ENCODE data around the gene DNASE1L1. TPM values are rescaled to one million over a fixed set of nuclear protein-coding genes. Genes with fewer than 3 reads are reported as not detected.

Gene DNASE1L1
- total RNA-seq, 1 experiment from 2014 or later = 29.8 TPM

GRCh38 chrX:154434394-154435168 lies 25.5 kb upstream of the DNASE1L1 start:
- no peak for ATAC-seq
- no peaks in the 10 kb centered on the region; the same call in 1 of the 2 replicates for H3K36me3 ChIP-seq (ENCODE audit: low read depth, low read length)
- ChIA-PET CTCF (no interaction called here), POLR2A (ENCODE audit: unreplicated experiment) (no interaction called here)
- TF ChIP-seq EZH2 (IDR thresholded peaks at IDR 0.05; ENCODE audit: low read length, unreplicated experiment) (no peak), EZH2phosphoT487 (IDR thresholded peaks at IDR 0.05; ENCODE audit: borderline replicate concordance, low read length) (no peak)
- TF ChIP-seq, protein P1, sequence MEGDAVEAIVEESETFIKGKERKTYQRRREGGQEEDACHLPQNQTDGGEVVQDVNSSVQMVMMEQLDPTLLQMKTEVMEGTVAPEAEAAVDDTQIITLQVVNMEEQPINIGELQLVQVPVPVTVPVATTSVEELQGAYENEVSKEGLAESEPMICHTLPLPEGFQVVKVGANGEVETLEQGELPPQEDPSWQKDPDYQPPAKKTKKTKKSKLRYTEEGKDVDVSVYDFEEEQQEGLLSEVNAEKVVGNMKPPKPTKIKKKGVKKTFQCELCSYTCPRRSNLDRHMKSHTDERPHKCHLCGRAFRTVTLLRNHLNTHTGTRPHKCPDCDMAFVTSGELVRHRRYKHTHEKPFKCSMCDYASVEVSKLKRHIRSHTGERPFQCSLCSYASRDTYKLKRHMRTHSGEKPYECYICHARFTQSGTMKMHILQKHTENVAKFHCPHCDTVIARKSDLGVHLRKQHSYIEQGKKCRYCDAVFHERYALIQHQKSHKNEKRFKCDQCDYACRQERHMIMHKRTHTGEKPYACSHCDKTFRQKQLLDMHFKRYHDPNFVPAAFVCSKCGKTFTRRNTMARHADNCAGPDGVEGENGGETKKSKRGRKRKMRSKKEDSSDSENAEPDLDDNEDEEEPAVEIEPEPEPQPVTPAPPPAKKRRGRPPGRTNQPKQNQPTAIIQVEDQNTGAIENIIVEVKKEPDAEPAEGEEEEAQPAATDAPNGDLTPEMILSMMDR (conservative IDR thresholded peaks at IDR 0.05; ENCODE audit: low read depth, low read length) = no peak
- H2AFZ ChIP-seq (ENCODE audit: low read length) = no peak overlapping the region
- no peaks in the 10 kb centered on the region for H3K9me3 ChIP-seq (ENCODE audit: low read length)
- H3K27ac ChIP-seq (ENCODE audit: low read length) = no peak overlapping the region
- H3K4me3 ChIP-seq (ENCODE audit: low read length) = no peak overlapping the region
- H3K4me2 ChIP-seq (ENCODE audit: low read length) = no peak overlapping the region
- no peak for DNase-seq
- H3K79me2 ChIP-seq (ENCODE audit: low read length) = peaks cover 42% of the 10 kb centered on the region
- no TSS peak for BruUV-seq (replicated peaks)
- H3F3A ChIP-seq (ENCODE audit: low read length, unreplicated experiment) = no peaks in the 10 kb centered on the region
- peaks cover 27% of the 10 kb centered on the region for H3K4me1 ChIP-seq (ENCODE audit: insufficient read depth, low read length)
- no peaks in the 10 kb centered on the region for H3K27me3 ChIP-seq (ENCODE audit: low read length)
- peaks cover 11% of the 10 kb centered on the region for H4K20me1 ChIP-seq (ENCODE audit: low read length)
- no peaks in the 10 kb centered on the region for H3K9me2 ChIP-seq (replicated peaks; ENCODE audit: low read length)
- H3K9ac ChIP-seq (ENCODE audit: low read length) = no peak overlapping the region
- intact Hi-C loops (cut with micrococcal nuclease) = no loop called here

DNA sequence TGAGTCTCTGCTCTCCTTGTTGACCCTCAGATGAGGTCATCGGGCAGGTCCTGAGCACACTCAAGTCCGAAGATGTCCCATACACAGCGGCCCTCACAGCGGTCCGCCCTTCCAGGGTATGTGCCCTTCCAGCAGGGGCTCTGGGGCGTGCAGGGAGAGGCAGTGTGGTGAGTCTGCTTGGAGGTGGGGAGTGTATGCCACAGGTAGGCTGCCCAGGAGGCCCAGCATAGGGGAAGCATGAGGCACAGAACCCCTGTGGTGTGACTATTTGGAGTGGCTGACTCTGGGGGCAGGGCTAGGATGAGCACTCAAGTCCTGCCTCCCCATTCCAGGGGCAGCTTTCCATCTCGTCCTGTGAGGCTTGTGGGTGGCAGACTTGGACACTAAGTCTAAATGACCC lies 24.6 kb upstream of the DNASE1L1 start:
- Histone ChIP-seq H3F3A (ENCODE audit: low read length, unreplicated experiment) (no peaks in the 10 kb centered on the region), H3K27ac (ENCODE audit: low read length) (no peak overlapping the region), H3K4me3 (ENCODE audit: low read length) (no peak overlapping the region), H3K4me2 (ENCODE audit: low read length) (no peak overlapping the region), H3K4me1 (ENCODE audit: insufficient read depth, low read length) (peaks cover 28% of the 10 kb centered on the region), H3K9ac (ENCODE audit: low read length) (no peak overlapping the region), H3K9me3 (ENCODE audit: low read length) (no peaks in the 10 kb centered on the region), H3K9me2 (replicated peaks; ENCODE audit: low read length) (no peaks in the 10 kb centered on the region), H3K27me3 (ENCODE audit: low read length) (no peaks in the 10 kb centered on the region), H3K36me3 (ENCODE audit: low read depth, low read length) (no peaks in the 10 kb centered on the region; the same call in 1 of the 2 replicates), H4K20me1 (ENCODE audit: low read length) (peaks cover 7% of the 10 kb centered on the region), H3K79me2 (ENCODE audit: low read length) (peaks cover 42% of the 10 kb centered on the region), H2AFZ (ENCODE audit: low read length) (no peak overlapping the region)
- ATAC-seq (no peak), DNase-seq (no peak)
- CTCF ChIA-PET = no interaction called here
- BruUV-seq (replicated peaks) = no TSS peak
- TF ChIP-seq EZH2phosphoT487 (IDR thresholded peaks at IDR 0.05; ENCODE audit: borderline replicate concordance, low read length) = no peak
- POLR2A ChIA-PET (ENCODE audit: unreplicated experiment) = no interaction called here
- intact Hi-C loops (cut with micrococcal nuclease) = no loop called here

DNA sequence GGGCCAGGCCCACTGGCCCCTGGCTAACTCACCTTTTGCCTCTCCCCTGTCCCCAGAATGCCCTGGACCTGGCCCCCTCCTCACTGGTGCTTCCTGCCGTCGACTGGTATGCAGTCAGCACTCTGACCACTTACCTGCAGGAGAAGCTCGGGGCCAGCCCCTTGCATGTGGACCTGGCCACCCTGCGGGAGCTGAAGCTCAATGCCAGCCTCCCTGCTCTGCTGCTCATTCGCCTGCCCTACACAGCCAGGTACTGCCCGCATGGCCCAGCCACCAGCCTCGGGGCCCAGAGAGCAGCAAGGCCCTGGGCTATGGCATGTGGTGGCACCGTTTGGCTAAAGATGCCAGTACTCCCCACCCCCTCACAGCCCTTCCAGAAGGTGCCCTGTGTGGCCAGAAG lies 23.2 kb upstream of the DNASE1L1 start:
- H3K27ac ChIP-seq (ENCODE audit: low read length) = no peak overlapping the region
- no peak overlapping the region for H2AFZ ChIP-seq (ENCODE audit: low read length)
- no peak for DNase-seq
- no peak for TF ChIP-seq EZH2 (IDR thresholded peaks at IDR 0.05; ENCODE audit: low read length, unreplicated experiment)
- TF ChIP-seq, protein P1 (conservative IDR thresholded peaks at IDR 0.05; ENCODE audit: low read depth, low read length) = no peak
- no peak for TF ChIP-seq EZH2phosphoT487 (IDR thresholded peaks at IDR 0.05; ENCODE audit: borderline replicate concordance, low read length)
- H3K4me1 ChIP-seq (ENCODE audit: insufficient read depth, low read length) = peaks cover 23% of the 10 kb centered on the region
- H3K9ac ChIP-seq (ENCODE audit: low read length) = no peak overlapping the region
- H3K9me3 ChIP-seq (ENCODE audit: low read length) = no peaks in the 10 kb centered on the region
- intact Hi-C loops (cut with micrococcal nuclease) = no loop called here
- ATAC-seq = no peak
- no peaks in the 10 kb centered on the region for H4K20me1 ChIP-seq (ENCODE audit: low read length)
- H3K9me2 ChIP-seq (replicated peaks; ENCODE audit: low read length) = no peaks in the 10 kb centered on the region
- CTCF ChIA-PET = no interaction called here
- H3F3A ChIP-seq (ENCODE audit: low read length, unreplicated experiment) = no peaks in the 10 kb centered on the region
- no peaks in the 10 kb centered on the region for H3K27me3 ChIP-seq (ENCODE audit: low read length)
- POLR2A ChIA-PET (ENCODE audit: unreplicated experiment) = no interaction called here
- H3K36me3 ChIP-seq (ENCODE audit: low read depth, low read length) = no peaks in the 10 kb centered on the region; the same call in 1 of the 2 replicates
- peaks cover 29% of the 10 kb centered on the region for H3K79me2 ChIP-seq (ENCODE audit: low read length)
- no peak overlapping the region for H3K4me2 ChIP-seq (ENCODE audit: low read length)
- no TSS peak for BruUV-seq (replicated peaks)
- no peak overlapping the region for H3K4me3 ChIP-seq (ENCODE audit: low read length)
